ENCODE data around the gene REPS1. TPM values are rescaled to one million over a fixed set of nuclear protein-coding genes. Genes with fewer than 3 reads are reported as not detected.

REPS1 gene
- total RNA-seq, 4 donors from 2014 or later, result 14.8 to 21.6 (median 17.4) TPM

- H3K27ac ChIP-seq, result no peak overlapping the region
- no peaks in the 10 kb centered on the region for H3K9me3 ChIP-seq
- ATAC-seq, result no peak
- no peak overlapping the region for H3K4me3 ChIP-seq
- no peaks in the 10 kb centered on the region for H3K27me3 ChIP-seq
- DNase-seq, result no peak
- TF ChIP-seq, protein P1, sequence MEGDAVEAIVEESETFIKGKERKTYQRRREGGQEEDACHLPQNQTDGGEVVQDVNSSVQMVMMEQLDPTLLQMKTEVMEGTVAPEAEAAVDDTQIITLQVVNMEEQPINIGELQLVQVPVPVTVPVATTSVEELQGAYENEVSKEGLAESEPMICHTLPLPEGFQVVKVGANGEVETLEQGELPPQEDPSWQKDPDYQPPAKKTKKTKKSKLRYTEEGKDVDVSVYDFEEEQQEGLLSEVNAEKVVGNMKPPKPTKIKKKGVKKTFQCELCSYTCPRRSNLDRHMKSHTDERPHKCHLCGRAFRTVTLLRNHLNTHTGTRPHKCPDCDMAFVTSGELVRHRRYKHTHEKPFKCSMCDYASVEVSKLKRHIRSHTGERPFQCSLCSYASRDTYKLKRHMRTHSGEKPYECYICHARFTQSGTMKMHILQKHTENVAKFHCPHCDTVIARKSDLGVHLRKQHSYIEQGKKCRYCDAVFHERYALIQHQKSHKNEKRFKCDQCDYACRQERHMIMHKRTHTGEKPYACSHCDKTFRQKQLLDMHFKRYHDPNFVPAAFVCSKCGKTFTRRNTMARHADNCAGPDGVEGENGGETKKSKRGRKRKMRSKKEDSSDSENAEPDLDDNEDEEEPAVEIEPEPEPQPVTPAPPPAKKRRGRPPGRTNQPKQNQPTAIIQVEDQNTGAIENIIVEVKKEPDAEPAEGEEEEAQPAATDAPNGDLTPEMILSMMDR (IDR thresholded peaks at IDR 0.05 in 4 of 5, conservative IDR thresholded peaks at IDR 0.05 in 1 of 5), result no peak
- no peak for TF ChIP-seq POLR2A (IDR thresholded peaks at IDR 0.05)
- in situ Hi-C loops (cut with MboI; ENCODE audit: low sequenced_read_pairs in 4 of 4) (no loop called here), intact Hi-C loops (cut with DNase I; ENCODE audit: low total_unique reads) (no loop called here)
- no peaks in the 10 kb centered on the region for H3K4me1 ChIP-seq
- H3K36me3 ChIP-seq, result peaks cover 0 to 37% of the 10 kb centered on the region in 2 donors
These were observed 64.5 kb downstream of the REPS1 start for GRCh38 chr6:138923561-138923960.

- Histone ChIP-seq H3K9me3 (no peaks in the 10 kb centered on the region), H3K36me3 (peaks cover 0 to 40% of the 10 kb centered on the region in 2 donors), H3K4me1 (no peaks in the 10 kb centered on the region), H3K27ac (no peak overlapping the region), H3K4me3 (no peak overlapping the region), H3K27me3 (no peaks in the 10 kb centered on the region)
- intact Hi-C loops (cut with DNase I; ENCODE audit: low total_unique reads) (no loop called here), in situ Hi-C loops (cut with MboI; ENCODE audit: low sequenced_read_pairs in 4 of 4) (no loop called here)
- ATAC-seq (no peak), DNase-seq (no peak)
- no peak for TF ChIP-seq POLR2A (IDR thresholded peaks at IDR 0.05)
- TF ChIP-seq, protein P1 (IDR thresholded peaks at IDR 0.05 in 4 of 5, conservative IDR thresholded peaks at IDR 0.05 in 1 of 5), result no peak
These were observed 67.1 kb downstream of the REPS1 start for GRCh38 chr6:138920906-138921305.

- no peaks in the 10 kb centered on the region for H3K9me3 ChIP-seq
- TF ChIP-seq, protein P1 (IDR thresholded peaks at IDR 0.05 in 4 of 5, conservative IDR thresholded peaks at IDR 0.05 in 1 of 5), result no peak
- no peak for TF ChIP-seq POLR2A (IDR thresholded peaks at IDR 0.05)
- H3K27ac ChIP-seq, result no peak overlapping the region
- DNase-seq, result no peak
- in situ Hi-C loops (cut with MboI; ENCODE audit: low sequenced_read_pairs in 4 of 4), result no loop called here
- H3K4me3 ChIP-seq, result no peak overlapping the region
- H3K4me1 ChIP-seq, result no peaks in the 10 kb centered on the region
- peaks cover 5 to 80% of the 10 kb centered on the region in 2 donors for H3K36me3 ChIP-seq
- no peak for ATAC-seq
- no peaks in the 10 kb centered on the region for H3K27me3 ChIP-seq
- intact Hi-C loops (cut with DNase I; ENCODE audit: low total_unique reads), result no loop called here
These were observed 73.4 kb downstream of the REPS1 start for GRCh38 chr6:138914701-138915100.

- Histone ChIP-seq H3K4me3 (no peak overlapping the region), H3K4me1 (no peaks in the 10 kb centered on the region), H3K27ac (no peak overlapping the region), H3K27me3 (no peaks in the 10 kb centered on the region), H3K9me3 (no peaks in the 10 kb centered on the region), H3K36me3 (peaks cover 5 to 87% of the 10 kb centered on the region in 2 donors)
- no peak for TF ChIP-seq POLR2A (IDR thresholded peaks at IDR 0.05)
- TF ChIP-seq, protein P1 (IDR thresholded peaks at IDR 0.05 in 4 of 5, conservative IDR thresholded peaks at IDR 0.05 in 1 of 5), result no peak
- ATAC-seq (no peak), DNase-seq (no peak)
- in situ Hi-C loops (cut with MboI; ENCODE audit: low sequenced_read_pairs in 4 of 4) (no loop called here), intact Hi-C loops (cut with DNase I; ENCODE audit: low total_unique reads) (no loop called here)
These were observed 75.7 kb downstream of the REPS1 start for GRCh38 chr6:138912308-138912707.

DNA sequence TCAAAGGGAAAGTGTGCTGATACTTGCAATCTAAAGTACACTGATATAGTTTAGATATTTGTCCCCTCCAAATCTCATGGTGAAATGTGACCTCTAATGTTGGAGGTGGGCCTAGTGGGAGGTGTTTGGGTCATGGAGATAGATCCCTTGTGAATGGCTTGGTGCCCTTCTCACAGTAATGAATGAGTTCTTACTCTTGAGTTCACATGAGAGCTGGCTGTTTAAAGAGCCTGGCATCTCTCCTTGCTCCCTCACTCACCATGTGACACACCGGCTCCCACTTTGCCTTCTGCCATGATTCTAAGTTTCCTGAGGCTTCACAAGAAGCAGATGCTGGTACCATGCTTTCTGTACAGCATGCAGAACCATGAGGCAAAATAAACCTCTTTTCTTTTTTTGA lies 78.1 kb downstream of the REPS1 start:
- no peak for ATAC-seq
- H3K27ac ChIP-seq, result no peak overlapping the region

More for the DNA sequence above, 78.1 kb downstream of the REPS1 start:
- Histone ChIP-seq H3K4me1 (no peaks in the 10 kb centered on the region), H3K36me3 (peaks cover 5 to 89% of the 10 kb centered on the region in 2 donors), H3K9me3 (no peaks in the 10 kb centered on the region), H3K27me3 (no peaks in the 10 kb centered on the region), H3K4me3 (no peak overlapping the region)
- TF ChIP-seq POLR2A (IDR thresholded peaks at IDR 0.05), result no peak
- TF ChIP-seq, protein P1 (IDR thresholded peaks at IDR 0.05 in 4 of 5, conservative IDR thresholded peaks at IDR 0.05 in 1 of 5), result no peak
- intact Hi-C loops (cut with DNase I; ENCODE audit: low total_unique reads) (no loop called here), in situ Hi-C loops (cut with MboI; ENCODE audit: low sequenced_read_pairs in 4 of 4) (no loop called here)
- no peak for DNase-seq

All from gastrocnemius medialis (tissue), 4 donors.